ENCODE measurements around the gene PWWP2A. TPM values are rescaled to one million over a fixed set of nuclear protein-coding genes. Genes with fewer than 3 reads are reported as not detected.

PWWP2A gene, protein sequence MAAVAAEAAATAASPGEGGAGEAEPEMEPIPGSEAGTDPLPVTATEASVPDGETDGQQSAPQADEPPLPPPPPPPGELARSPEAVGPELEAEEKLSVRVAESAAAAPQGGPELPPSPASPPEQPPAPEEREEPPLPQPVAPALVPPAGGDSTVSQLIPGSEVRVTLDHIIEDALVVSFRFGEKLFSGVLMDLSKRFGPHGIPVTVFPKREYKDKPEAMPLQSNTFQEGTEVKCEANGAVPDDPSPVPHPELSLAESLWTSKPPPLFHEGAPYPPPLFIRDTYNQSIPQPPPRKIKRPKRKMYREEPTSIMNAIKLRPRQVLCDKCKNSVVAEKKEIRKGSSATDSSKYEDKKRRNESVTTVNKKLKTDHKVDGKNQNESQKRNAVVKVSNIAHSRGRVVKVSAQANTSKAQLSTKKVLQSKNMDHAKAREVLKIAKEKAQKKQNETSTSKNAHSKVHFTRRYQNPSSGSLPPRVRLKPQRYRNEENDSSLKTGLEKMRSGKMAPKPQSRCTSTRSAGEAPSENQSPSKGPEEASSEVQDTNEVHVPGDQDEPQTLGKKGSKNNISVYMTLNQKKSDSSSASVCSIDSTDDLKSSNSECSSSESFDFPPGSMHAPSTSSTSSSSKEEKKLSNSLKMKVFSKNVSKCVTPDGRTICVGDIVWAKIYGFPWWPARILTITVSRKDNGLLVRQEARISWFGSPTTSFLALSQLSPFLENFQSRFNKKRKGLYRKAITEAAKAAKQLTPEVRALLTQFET
- 9.4 and 10.9 TPM in 2 replicates for polyA plus RNA-seq (2013)

DNA sequence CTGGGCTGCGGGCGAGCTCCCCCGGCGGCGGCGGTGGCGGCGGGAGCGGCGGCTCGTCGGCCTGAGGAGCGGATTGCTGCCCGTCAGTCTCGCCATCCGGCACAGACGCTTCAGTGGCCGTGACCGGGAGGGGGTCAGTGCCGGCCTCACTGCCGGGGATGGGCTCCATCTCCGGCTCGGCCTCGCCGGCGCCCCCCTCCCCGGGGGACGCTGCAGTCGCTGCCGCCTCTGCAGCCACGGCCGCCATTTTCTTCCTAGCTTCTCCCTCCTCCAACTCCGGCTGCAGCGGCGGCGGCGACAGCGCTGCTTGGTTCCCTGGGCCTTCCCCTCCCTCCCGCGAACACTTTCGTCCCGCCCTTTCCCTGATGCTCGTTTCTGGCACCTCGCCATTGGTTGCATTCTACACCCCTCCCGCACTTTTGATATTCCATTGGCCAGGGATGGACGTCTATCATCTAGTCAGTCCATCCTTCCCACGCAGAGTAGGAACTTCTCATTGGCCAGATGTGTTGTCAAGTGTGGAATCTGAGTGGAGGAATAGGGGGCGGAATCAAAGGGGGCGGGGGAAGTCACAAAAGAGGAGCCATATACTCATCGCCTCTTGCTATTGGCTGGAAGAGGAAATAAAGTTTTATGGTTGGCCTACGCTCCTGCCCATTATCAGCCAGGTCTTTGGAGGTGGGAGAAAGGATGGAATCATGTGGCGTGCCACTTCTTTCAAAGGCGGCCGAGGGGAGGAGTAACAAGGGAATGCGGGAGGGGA is at the start of gene PWWP2A:
PWWP2A (minus strand) TSS at position 309 of the 763 bp plus-strand sequence; CDS start at position 247, 62 bp downstream.
- Histone ChIP-seq H3K4me2 (ENCODE audit: low read length) (peak within 1 kb of the TSS; percentile 89), H4K8ac (ENCODE audit: low read depth, low read length) (peak within 1 kb of the TSS; percentile 98), H2AFZ (ENCODE audit: insufficient read depth, low read length, poor library complexity) (peak within 1 kb of the TSS; percentile 75), H2BK12ac (ENCODE audit: low read length) (peak within 1 kb of the TSS; percentile 61), H3K27ac (ENCODE audit: low read depth, low read length) (peak within 1 kb of the TSS; percentile 95), H3K4ac (ENCODE audit: low read depth, low read length) (peak within 1 kb of the TSS; percentile 53), H3K9me3 (ENCODE audit: insufficient read depth, low read depth, low read length) (no peaks in the 10 kb centered on the region), H2BK5ac (ENCODE audit: low read depth, low read length, poor library complexity) (peak within 1 kb of the TSS; percentile 79), H3K79me1 (ENCODE audit: low read length) (peaks cover 7% of the 10 kb centered on the region), H3K23ac (ENCODE audit: low read length) (no peak within 1 kb of the TSS), H3K9ac (ENCODE audit: low read length) (peak within 1 kb of the TSS; percentile 94), H4K12ac (ENCODE audit: low read depth, low read length) (peak within 1 kb of the TSS; percentile 96), H2BK120ac (ENCODE audit: insufficient read depth, low read length, poor library complexity) (peak within 1 kb of the TSS; percentile 96), H3K36me3 (ENCODE audit: control insufficient read depth in 1 of 2, insufficient read depth in 2 of 2, low read length in 2 of 2) (peaks cover 2 to 12% of the 10 kb centered on the region in 2 experiments), H3K27me3 (ENCODE audit: insufficient read depth, low read length) (no peaks in the 10 kb centered on the region), H3K79me2 (ENCODE audit: control insufficient read depth, insufficient read depth, low read length, poor library complexity) (peaks cover 9% of the 10 kb centered on the region), H3K4me3 (ENCODE audit: low read depth, low read length) (peak within 1 kb of the TSS; percentile 95), H3K4me1 (ENCODE audit: control insufficient read depth in 1 of 2, insufficient read depth in 2 of 2, low read length in 2 of 2) (peaks cover 0 to 5% of the 10 kb centered on the region in 2 experiments), H3K14ac (ENCODE audit: low read length) (peak within 1 kb of the TSS; percentile 98), H4K91ac (ENCODE audit: low read depth, low read length) (peak within 1 kb of the TSS; percentile 94), H3K18ac (ENCODE audit: low read length) (peak within 1 kb of the TSS; percentile 80), H2AK5ac (ENCODE audit: low read length) (no peak within 1 kb of the TSS)
- peak; percentile 98 to 100 for DNase-seq
- WGBS (ENCODE audit: extremely low coverage, insufficient coverage, insufficient read length): no CpG with 5 or more reads among the region's 55 CpGs

GRCh38 chr5:160167624-160168165 is 48.4 kb upstream of the PWWP2A start:
- Histone ChIP-seq H3K27ac (ENCODE audit: low read depth, low read length) (no peak overlapping the region), H4K8ac (ENCODE audit: low read depth, low read length) (no peak overlapping the region), H3K36me3 (ENCODE audit: control insufficient read depth in 1 of 2, insufficient read depth in 2 of 2, low read length in 2 of 2) (no peaks in the 10 kb centered on the region), H3K9ac (ENCODE audit: low read length) (no peak overlapping the region), H3K79me2 (ENCODE audit: control insufficient read depth, insufficient read depth, low read length, poor library complexity) (no peaks in the 10 kb centered on the region), H2BK120ac (ENCODE audit: insufficient read depth, low read length, poor library complexity) (no peak overlapping the region), H3K27me3 (ENCODE audit: insufficient read depth, low read length) (no peaks in the 10 kb centered on the region), H3K18ac (ENCODE audit: low read length) (no peak overlapping the region), H2AFZ (ENCODE audit: insufficient read depth, low read length, poor library complexity) (no peak overlapping the region), H3K14ac (ENCODE audit: low read length) (no peak overlapping the region), H2AK5ac (ENCODE audit: low read length) (no peak overlapping the region), H3K79me1 (ENCODE audit: low read length) (no peaks in the 10 kb centered on the region), H4K12ac (ENCODE audit: low read depth, low read length) (no peak overlapping the region), H3K4me2 (ENCODE audit: low read length) (no peak overlapping the region), H3K4ac (ENCODE audit: low read depth, low read length) (no peak overlapping the region), H2BK12ac (ENCODE audit: low read length) (no peak overlapping the region), H3K9me3 (ENCODE audit: insufficient read depth, low read depth, low read length) (no peaks in the 10 kb centered on the region), H4K91ac (ENCODE audit: low read depth, low read length) (no peak overlapping the region), H3K4me3 (ENCODE audit: low read depth, low read length) (no peak overlapping the region), H2BK5ac (ENCODE audit: low read depth, low read length, poor library complexity) (no peak overlapping the region), H3K23ac (ENCODE audit: low read length) (no peak overlapping the region), H3K4me1 (ENCODE audit: control insufficient read depth in 1 of 2, insufficient read depth in 2 of 2, low read length in 2 of 2) (peaks cover 0 to 4% of the 10 kb centered on the region in 2 experiments)
- peak; percentile 77 to 86 for DNase-seq
- no CpG with 5 or more reads among the region's 3 CpGs for WGBS (ENCODE audit: extremely low coverage, insufficient coverage, insufficient read length)

- no peaks in the 10 kb centered on the region for H3K79me1 ChIP-seq (ENCODE audit: low read length)
- no peaks in the 10 kb centered on the region for H3K36me3 ChIP-seq (ENCODE audit: control insufficient read depth in 1 of 2, insufficient read depth in 2 of 2, low read length in 2 of 2)
- no peak overlapping the region for H3K27ac ChIP-seq (ENCODE audit: low read depth, low read length)
- no peak overlapping the region for H3K18ac ChIP-seq (ENCODE audit: low read length)
- no CpG with 5 or more reads among the region's 10 CpGs for WGBS (ENCODE audit: extremely low coverage, insufficient coverage, insufficient read length)
- no peaks in the 10 kb centered on the region for H3K27me3 ChIP-seq (ENCODE audit: insufficient read depth, low read length)
- no peak overlapping the region for H4K12ac ChIP-seq (ENCODE audit: low read depth, low read length)
- H3K23ac ChIP-seq (ENCODE audit: low read length): no peak overlapping the region
- H3K9ac ChIP-seq (ENCODE audit: low read length): no peak overlapping the region
- no peak overlapping the region for H3K14ac ChIP-seq (ENCODE audit: low read length)
- peak; percentile 64 to 78 for DNase-seq
- H2BK5ac ChIP-seq (ENCODE audit: low read depth, low read length, poor library complexity): no peak overlapping the region
- H3K4me2 ChIP-seq (ENCODE audit: low read length): no peak overlapping the region
- no peak overlapping the region for H3K4me3 ChIP-seq (ENCODE audit: low read depth, low read length)
- no peaks in the 10 kb centered on the region for H3K79me2 ChIP-seq (ENCODE audit: control insufficient read depth, insufficient read depth, low read length, poor library complexity)
- H2AFZ ChIP-seq (ENCODE audit: insufficient read depth, low read length, poor library complexity): no peak overlapping the region
- H3K4ac ChIP-seq (ENCODE audit: low read depth, low read length): no peak overlapping the region
- H2AK5ac ChIP-seq (ENCODE audit: low read length): no peak overlapping the region
- no peak overlapping the region for H2BK120ac ChIP-seq (ENCODE audit: insufficient read depth, low read length, poor library complexity)
- peaks cover 0 to 4% of the 10 kb centered on the region in 2 experiments for H3K4me1 ChIP-seq (ENCODE audit: control insufficient read depth in 1 of 2, insufficient read depth in 2 of 2, low read length in 2 of 2)
- no peak overlapping the region for H4K8ac ChIP-seq (ENCODE audit: low read depth, low read length)
- no peak overlapping the region for H2BK12ac ChIP-seq (ENCODE audit: low read length)
- H3K9me3 ChIP-seq (ENCODE audit: insufficient read depth, low read depth, low read length): no peaks in the 10 kb centered on the region
- no peak overlapping the region for H4K91ac ChIP-seq (ENCODE audit: low read depth, low read length)
These were observed 47.8 kb upstream of the PWWP2A start for GRCh38 chr5:160166973-160167623.

All from trophoblast cell (in vitro differentiated cells and primary cell).